Measurements from ENCODE around the gene KCNK4.

Gene KCNK4

GRCh38 chr11:64339286-64339685 is 48.2 kb downstream of the KCNK4 start:
- in situ Hi-C loops (cut with MboI; ENCODE audit: low pct_unique_long_range_greater_than_20kb, low sequenced_read_pairs) = no loop called here
- no peak for DNase-seq

GRCh38 chr11:64339754-64340408 is 48.8 kb downstream of the KCNK4 start, which contains the start of gene CCDC88B:
Gene CCDC88B (plus strand): TSS chr11:64340204. CDS start chr11:64340267, 63 bp downstream.
- in situ Hi-C loops (cut with MboI; ENCODE audit: low pct_unique_long_range_greater_than_20kb, low sequenced_read_pairs) = no loop called here
- peak; percentile 75 for DNase-seq

GRCh38 chr11:64340671-64341335 is 49.7 kb downstream of the KCNK4 start:
- in situ Hi-C loops (cut with MboI; ENCODE audit: low pct_unique_long_range_greater_than_20kb, low sequenced_read_pairs) = no loop called here
- DNase-seq = peak; percentile 76

DNA sequence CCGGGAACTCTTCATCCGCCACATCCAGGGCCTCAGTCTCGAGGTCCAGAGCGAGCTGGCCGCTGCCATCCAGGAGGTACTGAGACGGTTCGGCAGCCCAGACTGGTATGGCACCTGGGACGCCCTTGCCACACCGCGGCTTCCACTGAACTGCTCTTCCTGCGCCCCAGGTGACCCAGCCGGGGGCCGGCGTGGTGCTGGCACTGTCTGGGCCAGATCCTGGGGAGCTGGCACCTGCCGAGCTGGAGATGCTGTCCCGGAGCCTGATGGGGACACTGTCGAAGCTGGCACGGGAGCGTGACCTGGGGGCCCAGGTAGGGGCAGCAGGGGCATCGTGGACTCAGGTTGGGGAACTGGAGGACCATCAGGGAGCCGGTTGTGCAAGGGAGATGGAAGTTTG is 50.3 kb downstream of the KCNK4 start:
- in situ Hi-C loops (cut with MboI; ENCODE audit: low pct_unique_long_range_greater_than_20kb, low sequenced_read_pairs) = no loop called here
- no peak for DNase-seq

DNA sequence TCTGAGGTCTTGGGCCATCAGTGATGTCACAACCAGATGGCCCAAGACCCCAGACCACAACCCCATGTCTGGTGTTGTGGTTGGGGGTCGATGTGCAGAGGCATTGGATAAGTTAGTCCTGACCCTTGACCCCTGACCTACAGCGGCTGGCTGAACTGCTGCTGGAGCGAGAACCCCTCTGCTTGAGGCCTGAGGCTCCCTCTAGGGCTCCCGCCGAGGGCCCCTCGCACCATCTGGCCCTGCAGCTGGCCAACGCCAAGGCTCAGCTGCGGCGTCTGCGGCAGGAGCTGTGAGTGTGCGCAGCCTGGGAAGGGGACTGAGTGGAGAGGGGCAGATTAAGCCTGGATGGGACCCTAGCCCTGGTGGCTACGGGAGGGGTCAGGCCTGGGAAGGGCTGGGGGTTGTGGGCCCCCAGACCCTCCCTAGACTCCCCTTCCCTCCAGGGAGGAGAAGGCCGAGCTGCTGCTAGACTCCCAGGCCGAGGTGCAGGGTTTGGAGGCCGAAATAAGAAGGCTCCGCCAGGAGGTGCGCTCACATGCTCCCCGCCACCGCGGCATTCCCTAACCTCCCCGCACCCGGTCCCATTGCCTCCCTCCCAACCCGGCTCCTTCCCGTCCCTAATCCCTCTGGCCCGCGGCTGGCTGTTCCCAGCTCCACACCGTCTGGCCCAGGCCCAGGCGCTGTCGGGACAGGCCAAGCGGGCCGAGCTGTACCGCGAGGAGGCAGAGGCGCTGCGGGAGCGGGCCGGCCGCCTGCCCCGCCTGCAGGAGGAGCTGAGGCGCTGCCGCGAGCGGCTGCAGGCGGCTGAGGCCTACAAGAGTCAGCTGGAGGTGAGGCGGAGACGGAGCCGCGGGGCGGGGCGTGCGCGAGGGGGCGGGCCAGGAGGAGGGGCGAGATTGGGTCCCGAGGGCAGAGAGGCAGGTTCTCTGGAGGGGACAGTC is 51.0 kb downstream of the KCNK4 start:
- in situ Hi-C loops (cut with MboI; ENCODE audit: low pct_unique_long_range_greater_than_20kb, low sequenced_read_pairs) = no loop called here

GRCh38 chr11:64342869-64343745 is 52.0 kb downstream of the KCNK4 start:
- no peak for DNase-seq
- in situ Hi-C loops (cut with MboI; ENCODE audit: low pct_unique_long_range_greater_than_20kb, low sequenced_read_pairs) = no loop called here

More for the DNA sequence above, 51.0 kb downstream of the KCNK4 start:
- DNase-seq = peak; percentile 75

- in situ Hi-C loops (cut with MboI; ENCODE audit: low pct_unique_long_range_greater_than_20kb, low sequenced_read_pairs) = no loop called here
Measured at GRCh38 chr11:64343767-64344559, 52.9 kb downstream of the KCNK4 start.

GRCh38 chr11:64344787-64345186 is 53.7 kb downstream of the KCNK4 start:
- in situ Hi-C loops (cut with MboI; ENCODE audit: low pct_unique_long_range_greater_than_20kb, low sequenced_read_pairs) = no loop called here

More at GRCh38 chr11:64343767-64344559, 52.9 kb downstream of the KCNK4 start:
- no peak for DNase-seq

GRCh38 chr11:64347193-64347867 is 56.2 kb downstream of the KCNK4 start:
- in situ Hi-C loops (cut with MboI; ENCODE audit: low pct_unique_long_range_greater_than_20kb, low sequenced_read_pairs) = no loop called here
- no peak for DNase-seq

More at GRCh38 chr11:64344787-64345186, 53.7 kb downstream of the KCNK4 start:
- DNase-seq = no peak

- DNase-seq = no peak
- in situ Hi-C loops (cut with MboI; ENCODE audit: low pct_unique_long_range_greater_than_20kb, low sequenced_read_pairs) = no loop called here
Measured at GRCh38 chr11:64348383-64349024, 57.4 kb downstream of the KCNK4 start.

GRCh38 chr11:64349025-64349387 is 57.9 kb downstream of the KCNK4 start:
- no peak for DNase-seq
- in situ Hi-C loops (cut with MboI; ENCODE audit: low pct_unique_long_range_greater_than_20kb, low sequenced_read_pairs) = no loop called here

DNA sequence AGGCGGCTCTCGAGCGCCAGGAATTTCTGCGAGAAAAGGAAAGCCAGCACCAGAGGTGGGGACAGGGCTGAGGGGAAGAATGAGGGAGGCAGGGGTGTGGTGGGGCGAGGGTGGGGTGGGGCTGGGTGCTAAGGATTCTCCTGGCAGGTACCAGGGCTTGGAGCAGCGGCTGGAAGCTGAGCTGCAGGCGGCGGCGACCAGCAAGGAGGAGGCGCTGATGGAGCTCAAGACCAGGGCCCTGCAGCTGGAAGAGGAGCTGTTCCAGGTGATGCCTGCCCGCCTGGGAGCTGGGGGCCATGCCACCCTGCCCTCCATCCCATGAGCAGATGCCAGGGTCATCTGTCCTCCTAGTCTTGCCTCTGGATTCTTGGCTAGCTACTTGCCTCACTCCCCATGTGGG is 58.3 kb downstream of the KCNK4 start:
- in situ Hi-C loops (cut with MboI; ENCODE audit: low pct_unique_long_range_greater_than_20kb, low sequenced_read_pairs) = no loop called here

More for the DNA sequence above, 58.3 kb downstream of the KCNK4 start:
- no peak for DNase-seq

Measured in KBM-7 (cell line).